Measurements from ENCODE around the gene MUC21. TPM values are rescaled to one million over a fixed set of nuclear protein-coding genes. Genes with fewer than 3 reads are reported as not detected.
"Not testable (repeated sequence)": the region's sequence is repeated elsewhere in the genome, so short reads cannot be mapped to it uniquely, and the experiment has no call there.

The MUC21 gene
- total RNA-seq, 1 donor from 2014 or later, result not detected

GRCh38 chr6:31008165-31008564 is 24.6 kb downstream of the MUC21 start:
- Mint-ChIP-seq H3K4me1 (ENCODE audit: unreplicated experiment) (peaks cover 14% of the 10 kb centered on the region), H3K4me3 (ENCODE audit: unreplicated experiment) (no peak overlapping the region), H3K9me3 (ENCODE audit: unreplicated experiment) (no peaks in the 10 kb centered on the region), H3K27ac (ENCODE audit: unreplicated experiment) (no peak overlapping the region), H3K36me3 (ENCODE audit: unreplicated experiment) (no peaks in the 10 kb centered on the region), H3K27me3 (ENCODE audit: unreplicated experiment) (peaks cover 12% of the 10 kb centered on the region)
- TF ChIP-seq CTCF (IDR thresholded peaks at IDR 0.05), result no peak
- no peak for DNase-seq (ENCODE audit: extremely low spot score, unreplicated experiment)

GRCh38 chr6:31009731-31010130 is 26.2 kb downstream of the MUC21 start:
- H3K4me3 Mint-ChIP-seq (ENCODE audit: unreplicated experiment), result no peak overlapping the region
- H3K27ac Mint-ChIP-seq (ENCODE audit: unreplicated experiment), result no peak overlapping the region
- H3K36me3 Mint-ChIP-seq (ENCODE audit: unreplicated experiment), result no peaks in the 10 kb centered on the region

GRCh38 chr6:31010393-31011060 is 27.0 kb downstream of the MUC21 start, which contains the start of gene MUC22:
TSS of gene MUC22 (plus strand) at chr6:31010474. CDS start at chr6:31010707, 233 bp downstream.
- no peaks in the 10 kb centered on the region for H3K36me3 Mint-ChIP-seq (ENCODE audit: unreplicated experiment)
- H3K4me3 Mint-ChIP-seq (ENCODE audit: unreplicated experiment), result no peak within 1 kb of the TSS
- DNase-seq (ENCODE audit: extremely low spot score, unreplicated experiment), result no peak

More at GRCh38 chr6:31009731-31010130, 26.2 kb downstream of the MUC21 start:
- H3K9me3 Mint-ChIP-seq (ENCODE audit: unreplicated experiment), result peaks cover 5% of the 10 kb centered on the region
- no peak for TF ChIP-seq CTCF (IDR thresholded peaks at IDR 0.05)
- no peak for DNase-seq (ENCODE audit: extremely low spot score, unreplicated experiment)
- peaks cover 14% of the 10 kb centered on the region for H3K4me1 Mint-ChIP-seq (ENCODE audit: unreplicated experiment)
- H3K27me3 Mint-ChIP-seq (ENCODE audit: unreplicated experiment), result peaks cover 13% of the 10 kb centered on the region

GRCh38 chr6:31011153-31011552 is 27.6 kb downstream of the MUC21 start:
- Mint-ChIP-seq H3K9me3 (ENCODE audit: unreplicated experiment) (peaks cover 14% of the 10 kb centered on the region), H3K4me1 (ENCODE audit: unreplicated experiment) (peaks cover 14% of the 10 kb centered on the region), H3K27ac (ENCODE audit: unreplicated experiment) (no peak overlapping the region), H3K36me3 (ENCODE audit: unreplicated experiment) (peaks cover 2% of the 10 kb centered on the region), H3K27me3 (ENCODE audit: unreplicated experiment) (peaks cover 9% of the 10 kb centered on the region), H3K4me3 (ENCODE audit: unreplicated experiment) (no peak overlapping the region)
- DNase-seq (ENCODE audit: extremely low spot score, unreplicated experiment), result no peak
- TF ChIP-seq CTCF (IDR thresholded peaks at IDR 0.05), result no peak

More at GRCh38 chr6:31010393-31011060, 27.0 kb downstream of the MUC21 start, which contains the start of gene MUC22:
- Mint-ChIP-seq H3K27ac (ENCODE audit: unreplicated experiment) (no peak within 1 kb of the TSS), H3K4me1 (ENCODE audit: unreplicated experiment) (peaks cover 14% of the 10 kb centered on the region), H3K27me3 (ENCODE audit: unreplicated experiment) (peaks cover 6% of the 10 kb centered on the region), H3K9me3 (ENCODE audit: unreplicated experiment) (peaks cover 7% of the 10 kb centered on the region)
- no peak for TF ChIP-seq CTCF (IDR thresholded peaks at IDR 0.05)

GRCh38 chr6:31016659-31017299 is 33.3 kb downstream of the MUC21 start:
- peaks cover 2% of the 10 kb centered on the region for H3K36me3 Mint-ChIP-seq (ENCODE audit: unreplicated experiment)
- no peak for DNase-seq (ENCODE audit: extremely low spot score, unreplicated experiment)
- peaks cover 4% of the 10 kb centered on the region for H3K4me1 Mint-ChIP-seq (ENCODE audit: unreplicated experiment)
- no peak for TF ChIP-seq CTCF (IDR thresholded peaks at IDR 0.05)
- H3K4me3 Mint-ChIP-seq (ENCODE audit: unreplicated experiment), result no peak overlapping the region
- peaks cover 14% of the 10 kb centered on the region for H3K9me3 Mint-ChIP-seq (ENCODE audit: unreplicated experiment)
- H3K27ac Mint-ChIP-seq (ENCODE audit: unreplicated experiment), result no peak overlapping the region
- H3K27me3 Mint-ChIP-seq (ENCODE audit: unreplicated experiment), result peaks cover 33% of the 10 kb centered on the region

- H3K9me3 Mint-ChIP-seq (ENCODE audit: unreplicated experiment), result peaks cover 14% of the 10 kb centered on the region
- H3K36me3 Mint-ChIP-seq (ENCODE audit: unreplicated experiment); H3K4me1 Mint-ChIP-seq (ENCODE audit: unreplicated experiment); H3K4me3 Mint-ChIP-seq (ENCODE audit: unreplicated experiment); H3K27ac Mint-ChIP-seq (ENCODE audit: unreplicated experiment); DNase-seq (ENCODE audit: extremely low spot score, unreplicated experiment): not testable (repeated sequence)
- H3K27me3 Mint-ChIP-seq (ENCODE audit: unreplicated experiment), result peaks cover 36% of the 10 kb centered on the region
Observed at GRCh38 chr6:31017436-31017835, 33.9 kb downstream of the MUC21 start.
